Glutamatergic neuron (in vitro differentiated cells): Measurements from ENCODE around the gene GIPC3. TPM values are rescaled to one million over a fixed set of nuclear protein-coding genes. Genes with fewer than 3 reads are reported as not detected.
"Not testable (repeated sequence)": the region's sequence is repeated elsewhere in the genome, so short reads cannot be mapped to it uniquely, and the experiment has no call there.

Experiments used
- DNase-seq: peaks from one replicate; pipeline ENCODE4 v3.0.0; 2022
- H3K27ac Mint-ChIP-seq: one replicate; pipeline ENCODE4 v1.8.0; 2020; ENCODE audit warnings: mild to moderate bottlenecking, mixed read lengths, inconsistent platforms; ENCODE audit not compliant: unreplicated experiment
- H3K27me3 Mint-ChIP-seq: one replicate; pipeline ENCODE4 v1.8.0; 2020; ENCODE audit warnings: mild to moderate bottlenecking, moderate library complexity, mixed read lengths, inconsistent platforms; ENCODE audit not compliant: unreplicated experiment
- H3K36me3 Mint-ChIP-seq: one replicate; pipeline ENCODE4 v1.8.0; 2020; ENCODE audit warnings: mild to moderate bottlenecking, mixed read lengths, inconsistent platforms; ENCODE audit not compliant: unreplicated experiment
- H3K4me1 Mint-ChIP-seq: one replicate; pipeline ENCODE4 v1.8.0; 2020; ENCODE audit warnings: mild to moderate bottlenecking, low read depth, mixed read lengths, inconsistent platforms; ENCODE audit not compliant: unreplicated experiment
- H3K4me3 Mint-ChIP-seq: one replicate; pipeline ENCODE4 v1.8.0; 2020; ENCODE audit warnings: mild to moderate bottlenecking, mixed read lengths, inconsistent platforms; ENCODE audit not compliant: unreplicated experiment
- H3K9me3 Mint-ChIP-seq: one replicate; pipeline ENCODE4 v1.8.0; 2020; ENCODE audit warnings: mild to moderate bottlenecking, moderate library complexity, mixed read lengths, inconsistent platforms; ENCODE audit not compliant: unreplicated experiment
- total RNA-seq: library from RNA; stranded (reverse); fragmentation: NEBNext Ultra II Directional; extraction: Animal tissue kit (Norgen Biotek cat#: 25700); gene quantifications from one replicate; pipeline ENCODE4 v1.2.1, GENCODE V29; 2021; ENCODE audit not compliant: unreplicated experiment
- TF ChIP-seq, protein P1 (sequence below): fragments of 200-600 bp; sonication (generic); IDR thresholded peaks from one replicate; pipeline ENCODE4 v1.5.0; 2021; ENCODE audit not compliant: partially characterized antibody, unreplicated experiment

The GIPC3 gene
- total RNA-seq, 1 donor from 2014 or later, result 0.20 TPM

DNA sequence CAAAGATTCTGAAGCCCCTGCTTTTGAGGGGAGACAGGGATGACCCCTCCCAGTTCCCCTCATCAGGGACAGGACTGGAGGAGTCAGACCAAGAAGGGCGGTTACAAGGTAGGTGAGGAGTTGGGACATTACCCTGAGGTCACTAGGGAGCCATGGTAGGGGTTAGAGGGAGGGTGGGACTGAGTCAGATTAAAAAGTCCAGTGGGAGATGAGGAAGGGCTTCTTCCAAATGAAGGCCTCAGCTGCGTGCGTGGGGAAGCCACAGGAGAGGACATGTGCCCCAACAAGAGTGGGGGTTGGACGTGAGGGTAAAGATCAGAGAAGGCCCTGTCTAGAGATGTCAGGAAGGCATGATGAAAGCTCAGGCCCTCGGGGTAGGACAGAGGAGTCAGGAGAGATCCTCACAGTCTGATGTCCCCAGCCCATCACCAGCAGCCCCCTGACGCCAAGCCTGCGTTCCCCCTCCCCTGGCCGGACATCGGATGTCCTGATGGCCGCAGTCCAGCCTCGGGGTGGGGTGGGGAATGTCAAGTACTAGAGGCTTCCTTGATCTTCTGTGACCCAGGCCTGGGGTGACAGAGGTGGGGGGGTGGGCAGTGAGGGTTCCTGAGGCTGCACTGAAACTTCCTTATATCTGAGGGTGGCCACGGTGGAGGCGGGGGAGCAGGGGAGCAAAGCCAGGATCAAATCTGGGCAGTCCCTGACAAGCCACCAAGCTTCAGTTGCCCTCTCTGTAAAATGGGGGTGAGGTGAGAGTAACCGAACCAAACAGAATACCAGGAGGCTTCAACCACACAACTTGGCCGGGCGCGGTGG lies 21.4 kb upstream of the GIPC3 start:
- Mint-ChIP-seq H3K36me3 (no peaks in the 10 kb centered on the region), H3K4me1 (no peaks in the 10 kb centered on the region), H3K9me3 (peaks cover 3% of the 10 kb centered on the region)

DNA sequence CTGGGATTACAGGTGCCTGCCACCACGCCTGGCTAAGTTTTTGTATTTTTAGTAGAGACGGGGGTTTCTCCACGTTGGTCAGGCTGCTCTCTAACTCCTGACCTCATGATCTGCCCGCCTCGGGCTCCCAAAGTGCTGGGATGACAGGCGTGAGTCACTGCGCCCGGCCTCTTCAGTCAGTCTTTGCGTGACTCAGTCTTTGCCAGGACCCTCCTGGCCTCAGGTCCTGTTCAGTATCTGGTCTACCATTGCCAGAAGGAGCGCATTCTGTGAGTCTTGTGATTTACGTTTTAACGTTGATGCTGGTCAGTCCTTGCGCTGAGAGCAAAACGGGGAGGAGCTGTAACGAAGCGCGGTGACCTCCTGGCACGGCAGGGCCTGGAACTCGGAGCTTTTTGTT lies 20.1 kb upstream of the GIPC3 start:
- H3K27ac Mint-ChIP-seq, result no peak overlapping the region
- peaks cover 1% of the 10 kb centered on the region for H3K9me3 Mint-ChIP-seq
- no peaks in the 10 kb centered on the region for H3K4me1 Mint-ChIP-seq
- peaks cover 10% of the 10 kb centered on the region for H3K27me3 Mint-ChIP-seq
- no peak for DNase-seq
- H3K36me3 Mint-ChIP-seq, result no peaks in the 10 kb centered on the region
- TF ChIP-seq, protein P1, sequence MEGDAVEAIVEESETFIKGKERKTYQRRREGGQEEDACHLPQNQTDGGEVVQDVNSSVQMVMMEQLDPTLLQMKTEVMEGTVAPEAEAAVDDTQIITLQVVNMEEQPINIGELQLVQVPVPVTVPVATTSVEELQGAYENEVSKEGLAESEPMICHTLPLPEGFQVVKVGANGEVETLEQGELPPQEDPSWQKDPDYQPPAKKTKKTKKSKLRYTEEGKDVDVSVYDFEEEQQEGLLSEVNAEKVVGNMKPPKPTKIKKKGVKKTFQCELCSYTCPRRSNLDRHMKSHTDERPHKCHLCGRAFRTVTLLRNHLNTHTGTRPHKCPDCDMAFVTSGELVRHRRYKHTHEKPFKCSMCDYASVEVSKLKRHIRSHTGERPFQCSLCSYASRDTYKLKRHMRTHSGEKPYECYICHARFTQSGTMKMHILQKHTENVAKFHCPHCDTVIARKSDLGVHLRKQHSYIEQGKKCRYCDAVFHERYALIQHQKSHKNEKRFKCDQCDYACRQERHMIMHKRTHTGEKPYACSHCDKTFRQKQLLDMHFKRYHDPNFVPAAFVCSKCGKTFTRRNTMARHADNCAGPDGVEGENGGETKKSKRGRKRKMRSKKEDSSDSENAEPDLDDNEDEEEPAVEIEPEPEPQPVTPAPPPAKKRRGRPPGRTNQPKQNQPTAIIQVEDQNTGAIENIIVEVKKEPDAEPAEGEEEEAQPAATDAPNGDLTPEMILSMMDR, result no peak
- H3K4me3 Mint-ChIP-seq, result no peak overlapping the region

More for the DNA sequence above, 21.4 kb upstream of the GIPC3 start:
- Mint-ChIP-seq H3K4me3 (no peak overlapping the region), H3K27me3 (peaks cover 12% of the 10 kb centered on the region), H3K27ac (no peak overlapping the region)
- DNase-seq, result no peak
- TF ChIP-seq, protein P1, result no peak

DNA sequence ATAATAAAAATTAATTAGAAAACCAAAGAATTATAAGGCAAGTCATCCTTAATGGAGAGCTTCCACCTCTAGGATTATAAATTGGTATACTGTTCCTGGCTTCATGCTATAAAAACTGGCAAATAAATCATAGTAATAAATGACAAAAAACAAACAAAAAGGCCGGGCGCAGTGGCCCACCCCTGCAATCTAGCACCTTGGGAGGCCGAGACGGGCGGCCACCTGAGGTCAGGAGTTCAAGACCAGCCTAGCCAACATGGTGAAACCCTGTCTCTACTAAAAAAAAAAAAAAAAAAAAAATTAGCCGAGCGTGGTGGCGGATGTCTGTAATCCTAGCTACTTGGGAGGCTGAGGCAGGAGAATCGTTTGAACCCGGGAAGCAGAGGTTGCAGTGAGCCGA lies 15.2 kb upstream of the GIPC3 start:
- H3K36me3 Mint-ChIP-seq, H3K27me3 Mint-ChIP-seq, H3K4me1 Mint-ChIP-seq, H3K4me3 Mint-ChIP-seq, H3K9me3 Mint-ChIP-seq, DNase-seq, H3K27ac Mint-ChIP-seq: not testable (repeated sequence)

DNA sequence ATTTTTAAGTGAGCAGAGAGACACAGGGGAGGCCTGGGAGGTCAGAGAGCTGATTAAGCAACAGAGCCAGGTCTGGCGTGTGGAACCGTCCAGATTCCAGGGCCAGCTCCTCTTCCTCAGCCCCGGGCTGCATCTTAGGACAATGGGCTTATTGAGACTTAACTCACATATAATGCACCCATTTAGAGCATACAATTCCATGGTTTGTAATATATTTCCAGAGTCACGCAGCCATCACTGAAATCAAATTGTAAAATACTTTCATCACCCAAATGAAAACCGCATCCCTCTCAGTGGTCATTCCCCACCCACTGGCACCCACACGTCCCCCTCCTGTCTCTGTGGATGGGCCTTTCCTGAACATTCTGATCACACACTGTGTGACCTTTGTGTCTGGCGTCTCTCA lies 14.7 kb upstream of the GIPC3 start:
- DNase-seq, result no peak
- H3K4me3 Mint-ChIP-seq, result no peak overlapping the region

DNA sequence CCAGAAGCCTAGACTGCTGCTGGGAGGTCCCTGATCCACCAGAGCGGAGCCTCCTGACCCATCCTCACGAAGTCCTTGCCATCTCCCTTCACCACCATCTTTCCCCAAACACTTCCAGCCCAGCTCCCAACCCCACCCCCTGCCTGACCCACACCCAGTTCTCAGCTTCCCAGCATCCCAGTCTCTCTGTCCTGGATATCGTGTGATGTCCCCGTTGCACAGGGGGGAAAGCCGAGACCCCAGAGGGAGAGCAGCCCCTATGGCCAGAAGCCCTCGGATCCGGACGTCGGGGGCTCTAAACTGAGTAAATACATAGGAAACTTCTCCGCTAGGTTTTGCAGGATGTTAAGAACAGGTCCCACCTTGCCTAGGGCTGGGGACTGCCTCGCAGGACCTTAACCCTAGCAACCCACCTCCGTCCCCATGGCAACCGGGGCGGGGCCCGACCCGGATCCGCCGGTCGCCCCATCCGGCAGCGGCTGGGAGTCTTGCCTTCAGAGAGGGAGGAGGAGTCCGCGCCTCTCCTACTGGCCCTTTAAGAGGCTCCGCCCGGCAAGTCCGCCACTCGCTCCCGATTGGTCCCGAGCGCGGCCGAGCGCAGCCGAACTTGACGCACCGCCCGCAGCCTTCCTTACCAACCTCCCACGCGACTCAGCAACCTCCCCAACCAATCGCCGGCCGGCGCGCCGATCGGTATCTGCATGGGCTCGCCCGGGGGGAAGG lies 13.0 kb upstream of the GIPC3 start:
- Mint-ChIP-seq H3K4me1 (peaks cover 8% of the 10 kb centered on the region), H3K9me3 (peaks cover 6% of the 10 kb centered on the region), H3K27me3 (peaks cover 10% of the 10 kb centered on the region), H3K27ac (peak overlapping the region; percentile 73), H3K4me3 (peak overlapping the region; percentile 69), H3K36me3 (peaks cover 6% of the 10 kb centered on the region)
- peak; percentile 99 for DNase-seq
- TF ChIP-seq, protein P1, result no peak

More for the DNA sequence above, 14.7 kb upstream of the GIPC3 start:
- TF ChIP-seq, protein P1, result no peak
- Mint-ChIP-seq H3K4me1 (peaks cover 8% of the 10 kb centered on the region), H3K27ac (no peak overlapping the region), H3K36me3 (peaks cover 6% of the 10 kb centered on the region), H3K9me3 (peaks cover 6% of the 10 kb centered on the region), H3K27me3 (peaks cover 8% of the 10 kb centered on the region)
